Adipocyte (in vitro differentiated cells): ENCODE measurements around the gene TMCO4.

Source experiments
- DNase-seq: peaks from one replicate; pipeline ENCODE4 v3.0.0-alpha.2; 2015; ENCODE audit warnings: low read depth
- H3K27me3 ChIP-seq: replicated peaks from 2 replicates; pipeline ENCODE4 v1.7.0; 2013; ENCODE audit warnings: mild to moderate bottlenecking, low read length, moderate library complexity; ENCODE audit not compliant: control insufficient read depth, insufficient read depth
- H3K36me3 ChIP-seq: 2 replicates; pipeline ENCODE4 v1.7.0; 2013; ENCODE audit warnings: low read length, mild to moderate bottlenecking, moderate library complexity; ENCODE audit not compliant: control insufficient read depth, insufficient read depth, severe bottlenecking
- H3K4me1 ChIP-seq: 2 replicates; pipeline ENCODE4 v1.7.0; 2013; ENCODE audit warnings: mild to moderate bottlenecking, low read length, moderate library complexity; ENCODE audit not compliant: control insufficient read depth, insufficient read depth
- H3K4me3 ChIP-seq: 2 replicates; pipeline ENCODE4 v1.7.0; 2013; ENCODE audit warnings: mild to moderate bottlenecking, low read length, moderate library complexity
- H3K9ac ChIP-seq: 2 replicates; pipeline ENCODE4 v1.7.0; 2013; ENCODE audit warnings: mild to moderate bottlenecking, low read length, moderate library complexity
- H3K9me3 ChIP-seq: 2 replicates; pipeline ENCODE4 v1.7.0; 2013; ENCODE audit warnings: mild to moderate bottlenecking, low read length, moderate library complexity; ENCODE audit not compliant: control insufficient read depth

Gene TMCO4

DNA sequence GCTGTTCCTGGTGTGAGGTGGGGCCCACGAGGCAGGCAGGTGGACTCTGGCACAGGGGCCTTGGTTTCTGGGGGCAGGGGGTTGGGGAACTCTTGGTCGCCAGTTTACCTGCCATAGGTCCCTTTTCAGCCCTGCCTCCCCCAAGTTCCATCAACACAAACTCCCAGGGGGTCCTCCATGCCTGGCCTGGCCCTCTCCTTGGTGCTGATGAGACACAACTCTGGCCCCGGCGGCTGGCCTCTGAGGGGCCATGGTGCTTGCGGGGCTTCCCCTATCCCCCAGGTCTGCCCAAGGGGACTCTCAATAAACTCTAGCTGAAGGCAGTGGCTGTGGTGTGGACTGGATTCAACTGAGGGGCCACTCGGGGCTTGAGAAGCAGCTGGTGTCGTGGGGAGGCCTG lies 119.1 kb downstream of the TMCO4 start:
- DNase-seq, result no peak
- Histone ChIP-seq H3K9me3 (no peaks in the 10 kb centered on the region), H3K9ac (no peak overlapping the region)

DNA sequence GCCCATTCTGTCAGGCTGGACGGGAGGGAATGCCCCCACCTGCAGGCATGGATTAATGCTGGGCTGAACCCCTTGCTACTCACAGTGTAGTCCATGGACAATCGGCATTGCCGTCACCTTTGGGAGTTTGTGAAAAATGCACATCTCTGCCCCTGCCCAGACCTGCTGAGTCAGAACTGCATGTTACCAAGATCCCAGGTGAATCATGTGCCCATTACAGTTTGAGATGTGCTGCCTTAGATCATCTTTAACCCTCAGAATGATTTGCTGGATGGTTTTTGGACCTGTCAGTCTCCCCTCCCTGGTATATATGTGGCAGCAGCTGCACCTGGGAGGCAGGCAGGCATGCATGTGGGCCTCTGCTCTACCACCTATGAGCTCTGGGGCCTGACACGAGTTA lies 120.0 kb downstream of the TMCO4 start:
- Histone ChIP-seq H3K9ac (no peak overlapping the region), H3K36me3 (no peaks in the 10 kb centered on the region), H3K4me3 (no peak overlapping the region), H3K4me1 (peaks cover 15% of the 10 kb centered on the region), H3K27me3 (no peaks in the 10 kb centered on the region), H3K9me3 (no peaks in the 10 kb centered on the region)
- DNase-seq, result no peak

More for the DNA sequence above, 119.1 kb downstream of the TMCO4 start:
- no peaks in the 10 kb centered on the region for H3K27me3 ChIP-seq
- no peak overlapping the region for H3K4me3 ChIP-seq
- H3K4me1 ChIP-seq, result peaks cover 15% of the 10 kb centered on the region
- H3K36me3 ChIP-seq, result no peaks in the 10 kb centered on the region

DNA sequence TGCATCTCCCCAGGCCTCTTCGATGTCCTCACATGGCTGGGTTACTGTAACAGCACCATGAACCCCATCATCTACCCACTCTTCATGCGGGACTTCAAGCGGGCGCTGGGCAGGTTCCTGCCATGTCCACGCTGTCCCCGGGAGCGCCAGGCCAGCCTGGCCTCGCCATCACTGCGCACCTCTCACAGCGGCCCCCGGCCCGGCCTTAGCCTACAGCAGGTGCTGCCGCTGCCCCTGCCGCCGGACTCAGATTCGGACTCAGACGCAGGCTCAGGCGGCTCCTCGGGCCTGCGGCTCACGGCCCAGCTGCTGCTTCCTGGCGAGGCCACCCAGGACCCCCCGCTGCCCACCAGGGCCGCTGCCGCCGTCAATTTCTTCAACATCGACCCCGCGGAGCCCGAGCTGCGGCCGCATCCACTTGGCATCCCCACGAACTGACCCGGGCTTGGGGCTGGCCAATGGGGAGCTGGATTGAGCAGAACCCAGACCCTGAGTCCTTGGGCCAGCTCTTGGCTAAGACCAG lies 120.7 kb downstream of the TMCO4 start:
- no peak for DNase-seq

DNA sequence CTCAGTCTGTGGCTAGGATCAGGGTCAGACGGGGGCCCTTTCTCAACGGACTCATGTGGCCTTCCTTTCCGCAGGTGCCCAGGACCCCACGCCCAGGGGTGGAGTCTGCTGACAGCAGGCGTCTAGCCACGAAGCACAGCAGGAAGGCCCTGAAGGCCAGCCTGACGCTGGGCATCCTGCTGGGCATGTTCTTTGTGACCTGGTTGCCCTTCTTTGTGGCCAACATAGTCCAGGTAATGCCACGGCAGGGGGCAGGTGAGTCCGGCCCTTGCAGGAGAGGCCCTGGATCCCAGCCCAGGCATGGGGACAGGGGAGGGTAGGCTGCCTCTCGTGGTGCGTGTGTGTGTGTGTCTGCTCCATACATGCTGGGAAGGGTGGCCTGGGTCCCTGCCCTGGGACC lies 121.2 kb downstream of the TMCO4 start:
- Histone ChIP-seq H3K9ac (no peak overlapping the region), H3K36me3 (no peaks in the 10 kb centered on the region), H3K9me3 (no peaks in the 10 kb centered on the region), H3K4me3 (no peak overlapping the region), H3K27me3 (no peaks in the 10 kb centered on the region), H3K4me1 (peaks cover 15% of the 10 kb centered on the region)
- no peak for DNase-seq

More for the DNA sequence above, 120.7 kb downstream of the TMCO4 start:
- Histone ChIP-seq H3K9ac (no peak overlapping the region), H3K4me3 (no peak overlapping the region), H3K4me1 (peaks cover 15% of the 10 kb centered on the region), H3K27me3 (no peaks in the 10 kb centered on the region), H3K9me3 (no peaks in the 10 kb centered on the region), H3K36me3 (no peaks in the 10 kb centered on the region)

DNA sequence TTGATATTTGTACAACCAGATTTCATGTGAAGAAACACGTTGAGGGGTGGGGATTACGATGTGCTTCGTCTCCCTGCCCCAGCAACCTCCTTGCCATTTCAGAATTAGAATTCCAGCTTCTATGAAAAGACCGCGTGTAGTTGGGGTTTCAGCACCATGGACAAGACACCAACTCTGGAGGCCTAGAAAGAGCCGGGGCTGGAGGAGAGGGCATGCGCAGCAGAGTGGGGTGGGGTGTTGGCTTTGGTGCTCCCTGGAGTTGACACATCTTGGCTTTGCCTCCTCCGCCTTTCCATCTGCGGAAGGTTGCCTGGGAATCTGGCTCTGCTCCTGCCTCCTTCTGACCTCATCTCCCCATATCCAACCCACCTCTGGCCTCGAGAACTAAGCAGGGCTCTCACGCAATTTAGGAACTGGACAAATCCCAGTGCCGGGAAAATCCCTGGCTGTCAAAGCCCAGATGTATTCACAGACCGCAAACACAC lies 123.2 kb downstream of the TMCO4 start:
- Histone ChIP-seq H3K4me1 (peaks cover 9% of the 10 kb centered on the region), H3K27me3 (peaks cover 11% of the 10 kb centered on the region), H3K9me3 (no peaks in the 10 kb centered on the region), H3K9ac (no peak overlapping the region), H3K36me3 (no peaks in the 10 kb centered on the region), H3K4me3 (no peak overlapping the region)
- peak; percentile 79 for DNase-seq

DNA sequence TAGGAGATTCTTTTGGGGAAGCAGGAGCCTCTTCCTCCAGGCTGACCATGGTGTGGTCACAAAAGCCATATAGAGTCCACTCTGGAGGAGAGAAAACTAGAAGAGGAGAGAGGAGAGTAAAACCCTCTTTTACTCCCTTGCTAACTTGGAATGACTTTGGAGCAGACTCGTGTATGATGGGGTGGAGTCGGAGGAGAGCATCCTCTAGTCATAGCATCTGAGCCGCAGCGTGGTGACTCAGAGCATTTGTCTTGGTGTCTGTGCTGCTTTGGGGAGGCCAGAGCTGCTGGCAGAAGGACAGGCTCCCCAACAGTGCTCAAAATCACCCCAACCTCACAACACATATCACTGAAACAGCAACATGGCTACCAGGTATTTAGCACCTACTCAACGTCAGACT lies 123.9 kb downstream of the TMCO4 start:
- H3K4me1 ChIP-seq, result peaks cover 9% of the 10 kb centered on the region
- H3K9ac ChIP-seq, result no peak overlapping the region
- H3K27me3 ChIP-seq, result peaks cover 17% of the 10 kb centered on the region
- no peak for DNase-seq
- no peak overlapping the region for H3K4me3 ChIP-seq
- no peaks in the 10 kb centered on the region for H3K36me3 ChIP-seq
- H3K9me3 ChIP-seq, result no peaks in the 10 kb centered on the region

DNA sequence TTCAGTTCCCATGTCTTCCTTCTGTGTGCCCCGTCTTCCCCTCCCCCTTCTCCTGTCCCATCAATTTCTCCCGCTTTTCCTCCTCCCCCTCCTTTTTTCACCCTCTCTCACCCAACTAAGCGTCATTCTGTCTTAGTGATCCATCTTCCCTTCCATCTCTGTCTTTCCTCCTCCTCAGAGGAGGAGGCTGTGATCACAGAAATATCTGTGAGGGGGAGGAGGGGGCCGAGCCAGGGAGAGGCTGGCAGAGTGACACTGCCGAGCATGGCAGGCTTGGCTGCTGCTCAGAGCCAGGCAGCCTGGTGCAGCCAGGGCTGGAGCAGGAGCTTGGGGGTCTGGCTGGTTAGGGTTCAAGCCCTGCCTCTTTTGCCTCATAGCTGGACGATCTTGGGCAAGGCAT lies 127.5 kb downstream of the TMCO4 start:
- no peak overlapping the region for H3K9ac ChIP-seq
- no peaks in the 10 kb centered on the region for H3K9me3 ChIP-seq
- peaks cover 9% of the 10 kb centered on the region for H3K4me1 ChIP-seq
- H3K27me3 ChIP-seq, result peaks cover 27% of the 10 kb centered on the region
- no peaks in the 10 kb centered on the region for H3K36me3 ChIP-seq
- DNase-seq, result no peak
- H3K4me3 ChIP-seq, result no peak overlapping the region

DNA sequence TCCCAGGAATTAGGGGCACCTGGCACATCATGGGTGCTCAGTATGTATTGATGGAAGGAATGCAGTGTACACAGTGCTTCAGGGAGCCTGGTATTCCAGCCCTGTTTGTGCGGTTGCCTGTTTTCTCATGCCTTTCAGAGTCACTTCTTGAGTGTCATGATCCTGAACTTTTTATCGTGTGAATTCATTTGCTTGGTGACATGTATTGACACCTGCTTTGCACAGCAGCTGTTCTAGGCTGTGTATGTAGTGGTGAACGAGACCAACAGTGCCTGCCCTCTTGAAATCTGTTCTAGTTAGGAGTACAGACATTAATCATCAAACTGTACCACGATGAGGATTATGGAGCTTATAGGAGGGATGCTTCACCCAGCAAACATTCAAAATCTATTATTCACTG lies 128.9 kb downstream of the TMCO4 start:
- H3K27me3 ChIP-seq, result peaks cover 41% of the 10 kb centered on the region
- H3K4me3 ChIP-seq, result no peak overlapping the region
- H3K4me1 ChIP-seq, result no peaks in the 10 kb centered on the region
- no peaks in the 10 kb centered on the region for H3K9me3 ChIP-seq
- H3K36me3 ChIP-seq, result no peaks in the 10 kb centered on the region
- DNase-seq, result no peak
- no peak overlapping the region for H3K9ac ChIP-seq

DNA sequence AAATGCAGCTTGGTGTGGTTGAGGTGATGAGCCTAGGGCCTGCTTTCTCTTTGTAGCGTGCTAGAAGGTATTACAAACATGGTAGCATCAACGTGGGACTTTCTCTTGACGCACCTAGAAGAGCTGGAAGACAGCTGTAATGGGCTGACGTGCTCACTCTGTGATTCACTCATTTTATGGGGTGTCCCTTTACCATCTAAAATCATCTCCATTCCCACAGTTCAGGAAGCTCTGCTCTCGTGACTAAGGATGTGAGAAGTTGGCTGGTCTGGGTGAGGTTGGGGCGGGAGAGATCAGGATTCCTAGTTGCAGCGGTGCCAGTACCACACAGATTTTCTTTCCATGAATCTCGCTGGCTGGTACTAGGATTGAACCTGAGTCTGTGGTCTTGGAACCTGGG lies 130.8 kb downstream of the TMCO4 start:
- peaks cover 53% of the 10 kb centered on the region for H3K27me3 ChIP-seq
- no peaks in the 10 kb centered on the region for H3K4me1 ChIP-seq
- H3K4me3 ChIP-seq, result no peak overlapping the region
- DNase-seq, result no peak
- H3K36me3 ChIP-seq, result no peaks in the 10 kb centered on the region
- no peak overlapping the region for H3K9ac ChIP-seq
- H3K9me3 ChIP-seq, result no peaks in the 10 kb centered on the region

DNA sequence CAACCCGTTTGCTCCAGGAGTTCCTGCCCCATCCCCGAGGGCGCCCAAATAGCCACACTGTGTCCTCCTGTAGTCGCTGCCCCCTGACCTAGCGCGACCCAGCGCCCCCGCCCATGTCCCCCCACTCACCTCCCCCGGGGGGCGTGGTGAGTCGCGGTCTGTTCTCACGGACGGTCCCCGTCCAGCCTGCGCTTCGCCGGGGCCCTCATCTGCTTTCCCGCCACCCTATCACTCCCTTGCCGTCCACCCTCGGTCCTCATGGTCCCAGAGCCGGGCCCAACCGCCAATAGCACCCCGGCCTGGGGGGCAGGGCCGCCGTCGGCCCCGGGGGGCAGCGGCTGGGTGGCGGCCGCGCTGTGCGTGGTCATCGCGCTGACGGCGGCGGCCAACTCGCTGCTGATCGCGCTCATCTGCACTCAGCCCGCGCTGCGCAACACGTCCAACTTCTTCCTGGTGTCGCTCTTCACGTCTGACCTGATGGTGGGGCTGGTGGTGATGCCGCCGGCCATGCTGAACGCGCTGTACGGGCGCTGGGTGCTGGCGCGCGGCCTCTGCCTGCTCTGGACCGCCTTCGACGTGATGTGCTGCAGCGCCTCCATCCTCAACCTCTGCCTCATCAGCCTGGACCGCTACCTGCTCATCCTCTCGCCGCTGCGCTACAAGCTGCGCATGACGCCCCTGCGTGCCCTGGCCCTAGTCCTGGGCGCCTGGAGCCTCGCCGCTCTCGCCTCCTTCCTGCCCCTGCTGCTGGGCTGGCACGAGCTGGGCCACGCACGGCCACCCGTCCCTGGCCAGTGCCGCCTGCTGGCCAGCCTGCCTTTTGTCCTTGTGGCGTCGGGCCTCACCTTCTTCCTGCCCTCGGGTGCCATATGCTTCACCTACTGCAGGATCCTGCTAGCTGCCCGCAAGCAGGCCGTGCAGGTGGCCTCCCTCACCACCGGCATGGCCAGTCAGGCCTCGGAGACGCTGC lies 133.9 kb downstream of the TMCO4 start:
- Histone ChIP-seq H3K9me3 (no peaks in the 10 kb centered on the region), H3K27me3 (peaks cover 44% of the 10 kb centered on the region), H3K4me1 (no peaks in the 10 kb centered on the region), H3K9ac (no peak overlapping the region), H3K4me3 (no peak overlapping the region), H3K36me3 (no peaks in the 10 kb centered on the region)
- no peak for DNase-seq

DNA sequence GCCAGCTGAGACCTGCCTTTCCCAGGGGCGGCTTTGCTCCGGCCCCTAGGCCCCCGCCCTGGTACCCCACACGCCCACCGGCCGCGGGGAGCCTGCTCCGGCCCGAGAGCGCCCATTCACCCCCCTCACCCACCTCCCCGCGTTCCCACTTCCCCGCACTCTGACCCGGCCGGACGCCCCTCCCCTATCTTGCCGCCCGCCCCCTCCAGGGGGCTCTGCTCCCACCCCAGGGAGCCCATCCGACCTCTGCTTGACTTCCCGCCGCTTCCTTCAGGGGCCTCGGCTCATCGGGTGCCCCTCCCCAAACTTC lies 134.6 kb downstream of the TMCO4 start:
- Histone ChIP-seq H3K9me3 (no peaks in the 10 kb centered on the region), H3K9ac (no peak overlapping the region), H3K4me3 (peak overlapping the region; percentile 17), H3K27me3 (peaks cover 44% of the 10 kb centered on the region), H3K4me1 (no peaks in the 10 kb centered on the region), H3K36me3 (no peaks in the 10 kb centered on the region)
- no peak for DNase-seq
